Panc1 (cell line): ENCODE results near the gene HDLBP. TPM values are rescaled to one million over a fixed set of nuclear protein-coding genes. Genes with fewer than 3 reads are reported as not detected.

ENCODE experiments used
- ATAC-seq: fragments of 200-7000 bp; cut with Tn5 transposase; 2 replicates; pipeline ENCODE4 v1.9.1; 2020; ENCODE audit warnings: mild to moderate bottlenecking, moderate library complexity
- BruUV-seq: library from RNA; stranded (reverse); fragments of 400-500 nt; replicated peaks from 2 replicates; lab custom pipeline; 2021; lab: Mats Ljungman, UMichigan
- CTCF ChIA-PET: fragments of 300-600 bp; sonication (Branson Sonifier 250); formaldehyde crosslinking; loops from one replicate; lab custom pipeline; 2022; ENCODE audit warnings: antibody characterized with exemption; lab: Charles Lee
- POLR2A ChIA-PET: fragments of 300-600 bp; sonication (Branson Sonifier 250); formaldehyde crosslinking; loops from one replicate; lab custom pipeline; 2022; ENCODE audit warnings: antibody characterized with exemption; lab: Charles Lee
- DNase-seq: peaks from one replicate; pipeline ENCODE4 v3.0.0-alpha.2; 2010; ENCODE audit warnings: low read depth, low spot score
- H3K27ac ChIP-seq: 2 replicates; pipeline ENCODE4 v1.5.1; 2011; ENCODE audit warnings: mild to moderate bottlenecking, low read length, inconsistent platforms
- H3K27me3 ChIP-seq: fragments of 200-500 bp; sonication (Bioruptor generic); 2 replicates; pipeline ENCODE4 v1.6.0; 2014; ENCODE audit warnings: low read length, inconsistent platforms; ENCODE audit not compliant: control insufficient read depth, insufficient read depth
- H3K36me3 ChIP-seq: fragments of 200-500 bp; sonication (Bioruptor generic); 2 replicates; pipeline ENCODE4 v1.5.1; 2014; ENCODE audit warnings: inconsistent platforms, mild to moderate bottlenecking, low read length, moderate library complexity; ENCODE audit not compliant: control insufficient read depth, insufficient read depth
- H3K4me1 ChIP-seq: 2 replicates; pipeline ENCODE4 v1.5.1; 2011; ENCODE audit warnings: inconsistent platforms, mild to moderate bottlenecking, low read length, moderate library complexity; ENCODE audit not compliant: control insufficient read depth, insufficient read depth
- H3K4me3 ChIP-seq, 2 experiments: 2 replicates each; pipeline ENCODE4 v1.5.1; 2011 to 2012; ENCODE audit warnings: low read depth in 2 of 2, low read length in 2 of 2, mild to moderate bottlenecking in 2 of 2, inconsistent platforms in 1 of 2, moderate library complexity in 1 of 2
- H3K9me3 ChIP-seq: fragments of 200-500 bp; sonication (Bioruptor generic); 2 replicates; pipeline ENCODE4 v1.5.1; 2014; ENCODE audit warnings: low read depth, mild to moderate bottlenecking, inconsistent platforms, low read length, moderate library complexity; ENCODE audit not compliant: control insufficient read depth, insufficient read depth
- CTCF ChIP-seq: fragments of 450-650 bp; IDR thresholded peaks from 2 replicates; pipeline ENCODE4 v1.5.1; 2017; ENCODE audit warnings: mild to moderate bottlenecking
- POLR2AphosphoS5 ChIP-seq: IDR thresholded peaks from 2 replicates; pipeline ENCODE4 v1.6.1; 2012; ENCODE audit warnings: mild to moderate bottlenecking, low read depth, low read length, moderate library complexity
- REST ChIP-seq, 2 experiments: IDR thresholded peaks; 2 replicates each; pipeline ENCODE4 v1.6.1; 2011 to 2012; ENCODE audit warnings: low read depth in 2 of 2, control low read depth in 1 of 2, low read length in 1 of 2, mild to moderate bottlenecking in 1 of 2, moderate library complexity in 1 of 2; ENCODE audit not compliant: insufficient read depth in 1 of 2
- SIN3A ChIP-seq: IDR thresholded peaks from 2 replicates; pipeline ENCODE4 v1.6.1; 2012; ENCODE audit warnings: low read depth, mild to moderate bottlenecking, low read length, moderate library complexity, borderline replicate concordance; ENCODE audit not compliant: insufficient read depth
- TCF7L2 ChIP-seq: IDR thresholded peaks from 2 replicates; pipeline ENCODE4 v1.6.1; 2011; ENCODE audit warnings: mild to moderate bottlenecking, low read depth, low read length, inconsistent platforms
- in situ Hi-C: cut with HindIII; loops from 2 replicates; pipeline ENCODE4 v1.10.0; 2016; ENCODE audit warnings: low sequenced_read_pairs, low pct_unique_long_range_greater_than_20kb
- intact Hi-C: fragments of 100-400 bp; cut with micrococcal nuclease; formaldehyde crosslinking; loops from one replicate; pipeline ENCODE4 v1.10.0; 2022; ENCODE audit not compliant: unreplicated experiment
- total RNA-seq: library from RNA; stranded (reverse); gene quantifications from one replicate; pipeline ENCODE4 v1.2.1, GENCODE V29; 2021; ENCODE audit not compliant: unreplicated experiment

Gene HDLBP
- total RNA-seq, 1 experiment from 2014 or later, result 656 TPM

- POLR2A ChIA-PET, result no interaction called here
- Histone ChIP-seq H3K27ac (no peak overlapping the region), H3K9me3 (no peaks in the 10 kb centered on the region), H3K4me1 (no peaks in the 10 kb centered on the region), H3K4me3 (no peak overlapping the region), H3K27me3 (no peaks in the 10 kb centered on the region), H3K36me3 (no peaks in the 10 kb centered on the region)
- no TSS peak for BruUV-seq
- ATAC-seq (no peak), DNase-seq (no peak)
- CTCF ChIA-PET, result no interaction called here
- in situ Hi-C loops, result no loop called here
- intact Hi-C loops, result no loop called here
- no peak for TF ChIP-seq TCF7L2
- no peak for TF ChIP-seq CTCF
- TF ChIP-seq REST (IDR thresholded peaks at IDR 0.05; ENCODE audit: insufficient read depth in 1 of 2, low read depth in 2 of 2, low read length in 1 of 2), result no peak
- TF ChIP-seq POLR2AphosphoS5, result no peak
- no peak for TF ChIP-seq SIN3A
Measured at GRCh38 chr2:241291153-241291552, 24.3 kb downstream of the HDLBP start.

- Histone ChIP-seq H3K27me3 (no peaks in the 10 kb centered on the region), H3K36me3 (no peaks in the 10 kb centered on the region), H3K27ac (no peak overlapping the region), H3K4me3 (no peak overlapping the region), H3K4me1 (peaks cover 3% of the 10 kb centered on the region; the same call in 1 of the 2 replicates), H3K9me3 (no peaks in the 10 kb centered on the region)
- DNase-seq (no peak), ATAC-seq (no peak)
- intact Hi-C loops, result no loop called here
- ChIA-PET CTCF (interaction anchor here (0.6 kb wide), 1 partner anchor 438 kb away, joined by 5 read pairs; no protein-coding TSS in a partner anchor), POLR2A (no interaction called here)
- no TSS peak for BruUV-seq
- in situ Hi-C loops, result no loop called here
- TF ChIP-seq POLR2AphosphoS5, result no peak
- no peak for TF ChIP-seq REST (IDR thresholded peaks at IDR 0.05; ENCODE audit: insufficient read depth in 1 of 2, low read depth in 2 of 2, low read length in 1 of 2)
- no peak for TF ChIP-seq TCF7L2
- TF ChIP-seq CTCF, result no peak
- no peak for TF ChIP-seq SIN3A
Measured at GRCh38 chr2:241289597-241289996, 25.9 kb downstream of the HDLBP start.
